GM21528 (cell line): Measurements from ENCODE around the gene CASP5.

Source experiments
- ATAC-seq: cut with Tn5 transposase; IDR thresholded peaks from one replicate; pipeline ENCODE4 v1.9.1; 2021; ENCODE audit warnings: mild to moderate bottlenecking, moderate library complexity; ENCODE audit not compliant: unreplicated experiment, low FRiP score

Gene CASP5

DNA sequence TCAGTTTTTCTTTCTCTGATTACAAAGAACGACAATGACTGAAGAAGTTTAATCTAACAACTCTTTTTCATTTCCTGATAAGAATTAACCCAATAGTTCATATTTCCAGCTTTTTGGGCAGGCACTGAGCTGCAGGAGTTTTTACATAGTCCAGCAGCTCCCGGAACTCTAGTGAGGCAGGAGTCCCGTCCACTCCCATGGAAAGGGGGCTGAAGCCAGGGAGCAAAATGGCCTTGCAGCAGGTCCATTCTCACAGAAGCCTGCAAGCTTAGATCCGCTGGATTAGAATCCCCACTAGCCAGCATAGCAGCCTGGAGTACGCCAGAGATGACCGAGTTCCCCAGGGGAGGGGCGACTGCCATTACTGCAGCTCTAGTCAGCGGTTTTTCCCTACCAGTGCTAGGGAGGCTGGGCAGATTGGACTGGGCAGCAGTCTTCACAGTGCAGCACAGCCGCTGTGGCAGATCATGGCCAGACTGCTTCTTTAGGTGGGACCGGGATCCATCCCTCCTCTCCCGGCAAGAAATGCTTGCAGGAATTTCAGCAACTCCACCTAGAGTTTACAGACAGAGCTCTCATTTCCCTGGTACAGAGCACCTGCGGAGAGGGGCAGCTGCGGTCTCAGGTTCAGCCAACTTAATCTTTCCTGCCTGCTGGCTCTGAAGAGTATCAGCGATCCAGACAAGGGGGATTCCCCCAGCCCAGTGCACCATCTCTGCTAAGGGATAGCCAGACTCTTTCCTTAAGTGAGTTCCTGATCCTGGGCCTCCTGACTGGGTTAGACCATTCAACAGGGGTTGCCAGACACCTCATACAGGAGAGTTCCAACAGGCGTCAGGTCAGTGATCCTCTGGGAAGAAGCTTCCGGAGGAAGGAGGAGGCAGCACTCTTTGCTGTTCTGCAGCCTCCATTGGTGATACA lies 53.9 kb downstream of the CASP5 start:
- no peak for ATAC-seq

DNA sequence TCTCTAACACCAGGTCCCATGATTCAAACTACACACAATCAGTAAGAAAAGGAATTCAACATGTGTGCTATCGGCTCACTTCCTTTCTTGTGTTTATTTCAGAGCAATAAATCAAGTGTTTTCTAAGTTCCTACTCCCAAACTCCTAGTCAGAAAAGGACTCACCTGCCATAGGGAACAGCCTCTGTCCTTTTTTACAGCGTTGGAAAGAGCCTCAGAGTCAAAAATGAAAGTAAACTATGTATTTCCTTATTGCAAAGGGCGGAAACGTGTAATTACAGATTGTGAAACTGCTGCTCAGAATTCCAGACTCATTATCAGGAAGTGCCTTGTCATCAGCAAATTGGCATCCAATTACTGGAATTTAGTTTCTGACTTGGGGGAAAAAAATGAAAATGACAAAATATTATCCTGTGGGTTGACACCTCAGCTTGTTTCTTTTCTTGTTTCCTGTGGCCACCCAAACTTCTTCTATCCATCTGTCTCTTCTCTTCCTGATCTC lies 54.6 kb downstream of the CASP5 start, which contains the start of gene CASP4:
Gene CASP4 (minus strand): TSS at position 220 of the 501 bp plus-strand sequence. CDS start 49 bp downstream, at position 171.
- ATAC-seq: peak; percentile 93

DNA sequence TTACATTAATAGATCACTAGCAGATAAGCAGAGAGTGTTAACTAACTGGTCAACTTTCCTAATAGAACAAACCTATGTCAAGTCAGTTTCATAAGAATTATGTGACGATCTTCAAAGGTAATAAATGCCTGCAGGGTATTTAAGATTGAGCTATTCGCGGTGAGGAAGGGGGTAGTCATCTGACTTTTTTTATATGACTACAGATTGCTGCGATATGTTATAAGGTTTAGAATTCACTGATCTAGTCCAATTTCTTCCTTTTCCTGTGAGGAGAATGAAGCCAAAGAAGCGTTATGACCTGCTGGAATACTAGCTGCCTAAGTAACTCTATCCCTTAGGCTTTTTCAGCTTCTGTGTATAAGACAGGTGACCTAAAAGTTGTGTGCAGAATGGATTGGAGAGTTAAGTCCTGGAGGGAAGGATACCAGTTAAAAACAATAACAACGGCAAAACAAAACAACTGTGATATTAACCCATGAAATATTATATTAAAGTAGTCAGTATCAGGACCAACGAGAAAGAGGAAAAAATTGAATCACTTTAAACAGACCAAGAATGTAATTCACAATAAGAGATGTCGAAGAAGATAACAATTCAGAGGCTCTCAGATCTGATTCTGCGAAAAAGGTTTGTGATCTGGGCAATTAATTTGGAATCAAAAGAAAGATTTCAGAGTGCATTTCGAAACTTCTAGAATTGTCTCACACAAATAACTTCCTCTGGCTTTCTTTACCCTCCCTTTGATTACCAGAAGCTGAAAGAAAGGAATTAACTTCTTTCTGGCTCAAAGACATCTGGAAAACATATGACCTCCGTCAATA lies 55.2 kb downstream of the CASP5 start:
- peak; percentile 28 for ATAC-seq

DNA sequence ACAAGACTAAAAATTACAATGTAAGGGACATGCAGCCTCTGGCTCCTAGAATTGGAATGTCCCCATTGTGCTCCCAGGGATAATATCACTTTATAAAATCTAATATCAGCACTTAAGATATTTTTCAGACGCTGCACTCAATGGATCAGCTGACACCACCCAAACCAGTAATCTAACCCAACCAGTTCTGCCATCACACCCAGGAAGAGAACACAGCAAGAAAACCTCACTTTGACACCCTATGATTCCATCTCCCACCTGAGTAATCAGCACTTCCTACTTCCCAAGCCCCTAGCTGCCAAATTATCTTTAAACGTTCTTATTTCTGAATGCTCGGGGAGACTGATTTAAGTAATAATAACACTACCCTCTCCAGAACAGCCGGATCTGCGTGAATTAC lies 57.2 kb downstream of the CASP5 start:
- no peak for ATAC-seq

DNA sequence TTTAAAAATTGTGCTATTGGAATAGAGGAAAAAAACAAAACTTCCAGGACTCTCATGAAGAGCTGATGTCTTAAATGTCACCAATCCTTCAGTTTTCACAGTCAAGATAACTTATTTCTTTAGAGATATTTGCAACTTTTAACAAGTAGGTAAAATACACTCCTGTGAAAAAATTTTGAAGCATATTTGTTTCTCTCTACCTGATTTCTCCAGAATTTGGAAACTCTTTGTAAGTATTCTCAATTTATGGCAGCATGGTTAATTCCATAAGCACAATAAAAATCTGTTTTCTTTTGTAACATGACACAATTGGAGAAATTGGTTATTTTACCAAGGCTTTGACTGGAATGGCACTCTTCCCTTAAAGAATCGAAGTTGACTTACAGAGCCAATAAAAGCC lies 58.7 kb downstream of the CASP5 start:
- ATAC-seq: no peak

DNA sequence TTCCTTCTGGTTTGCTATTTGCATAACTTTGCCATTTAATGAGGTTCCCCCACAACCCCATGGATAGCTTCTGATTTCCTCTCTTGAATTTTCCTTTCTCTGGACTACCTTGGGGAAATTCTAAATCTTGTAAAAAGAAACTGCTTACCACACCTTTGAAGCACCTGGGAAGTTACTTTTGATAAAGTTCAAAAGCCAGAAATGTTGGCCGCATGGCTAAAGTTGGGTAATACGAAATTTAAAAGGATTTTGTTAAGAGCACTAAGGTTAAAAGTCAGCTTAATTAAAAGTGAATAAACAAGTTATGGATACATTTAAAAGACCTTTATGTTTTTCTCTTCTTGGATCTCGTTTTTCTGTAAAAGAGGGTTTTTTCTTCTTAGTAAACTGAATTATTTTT lies 60.1 kb downstream of the CASP5 start:
- ATAC-seq: no peak

DNA sequence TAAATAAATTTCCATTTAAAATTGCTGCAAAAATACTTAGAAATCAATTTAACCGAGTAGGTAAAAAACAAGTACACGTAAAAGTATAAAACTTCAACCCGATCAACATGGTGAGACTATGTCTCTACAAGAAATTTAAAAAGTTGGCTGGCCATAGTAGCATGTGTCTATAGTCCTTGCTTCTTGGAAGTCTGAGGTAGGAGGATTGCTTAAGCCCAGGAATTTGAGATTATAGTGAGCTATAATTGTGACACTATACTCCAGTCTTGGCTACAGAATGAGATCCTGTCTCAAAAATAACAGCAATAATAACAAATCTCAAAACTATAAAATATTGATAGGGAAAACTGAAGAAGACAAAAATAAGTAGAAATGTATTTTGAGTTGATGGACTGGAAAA lies 65.7 kb downstream of the CASP5 start:
- no peak for ATAC-seq

DNA sequence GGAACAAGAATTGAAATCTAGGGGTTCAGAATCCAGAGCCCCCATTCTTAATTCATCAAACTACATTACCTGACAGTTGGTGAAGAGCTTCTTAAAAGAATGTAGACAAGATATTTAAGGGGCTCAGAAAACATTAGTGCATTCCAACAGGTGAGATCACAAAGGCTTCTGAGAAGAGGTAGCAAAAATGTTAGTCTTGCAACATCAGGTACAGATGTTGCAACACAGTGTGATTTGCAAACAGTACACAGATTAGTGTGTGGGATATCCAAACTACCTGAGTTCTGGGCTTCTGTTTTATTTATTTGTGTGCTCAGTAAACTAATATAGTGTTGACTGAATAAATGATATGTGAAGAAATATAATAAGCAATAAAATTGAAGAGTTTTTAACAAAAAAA lies 66.4 kb downstream of the CASP5 start:
- no peak for ATAC-seq

DNA sequence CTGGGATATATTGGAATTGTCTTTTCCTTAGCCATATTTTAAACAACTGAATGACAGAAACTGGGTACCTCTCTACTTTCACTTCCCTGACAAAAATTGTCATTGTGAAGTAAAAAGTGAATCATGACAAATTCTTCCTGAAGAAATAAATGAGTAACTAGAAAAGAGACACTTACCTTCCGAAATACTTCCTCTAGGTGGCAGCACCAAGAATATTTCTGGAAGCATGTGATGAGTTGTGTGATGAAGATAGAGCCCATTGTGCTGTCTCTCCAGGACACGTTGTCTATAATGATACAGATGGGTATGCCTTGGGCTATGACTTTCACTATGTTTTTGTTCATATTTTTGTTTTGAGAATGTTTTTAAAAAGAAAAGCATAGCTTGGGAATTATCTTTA lies 76.1 kb downstream of the CASP5 start:
- peak; percentile 94 for ATAC-seq
